CD4-positive, alpha-beta T cell treated with Interleukin-4 for 4 hours (primary cell): ENCODE measurements around the gene ISLR.

Source experiments
- DNase-seq: peaks from one replicate; pipeline ENCODE4 v3.0.0-alpha.2; 2020

The ISLR gene

GRCh38 chr15:74197176-74197965 is 23.9 kb downstream of the ISLR start:
- DNase-seq: no peak

GRCh38 chr15:74199297-74199652 is 25.8 kb downstream of the ISLR start:
- no peak for DNase-seq

- no peak for DNase-seq
Observed at GRCh38 chr15:74200412-74200815, 26.9 kb downstream of the ISLR start.

- DNase-seq: no peak
Observed at GRCh38 chr15:74200871-74201419, 27.4 kb downstream of the ISLR start.

- DNase-seq: no peak
Observed at GRCh38 chr15:74201710-74202420, 28.4 kb downstream of the ISLR start.

- no peak for DNase-seq
Observed at GRCh38 chr15:74202452-74203401, 29.2 kb downstream of the ISLR start, which contains the start of gene STRA6. Gene STRA6 (minus strand): TSS chr15:74202787. CDS start chr15:74202267, 520 bp downstream.

GRCh38 chr15:74203914-74204431 is 30.5 kb downstream of the ISLR start:
- DNase-seq: no peak

- no peak for DNase-seq
Observed at GRCh38 chr15:74205582-74205947, 32.1 kb downstream of the ISLR start.

GRCh38 chr15:74206801-74207281 is 33.3 kb downstream of the ISLR start:
- no peak for DNase-seq

GRCh38 chr15:74207652-74208440 is 34.3 kb downstream of the ISLR start:
- no peak for DNase-seq

GRCh38 chr15:74208496-74208895 is 35.0 kb downstream of the ISLR start:
- no peak for DNase-seq

- no peak for DNase-seq
Observed at GRCh38 chr15:74208901-74209559, 35.5 kb downstream of the ISLR start.

- DNase-seq: no peak
Observed at GRCh38 chr15:74209560-74209958, 36.0 kb downstream of the ISLR start.

- no peak for DNase-seq
Observed at GRCh38 chr15:74209997-74210671, 36.6 kb downstream of the ISLR start.

GRCh38 chr15:74210729-74211128 is 37.2 kb downstream of the ISLR start:
- no peak for DNase-seq

- no peak for DNase-seq
Observed at GRCh38 chr15:74211656-74212055, 38.1 kb downstream of the ISLR start.

- DNase-seq: no peak
Observed at GRCh38 chr15:74212494-74212893, 39.0 kb downstream of the ISLR start.

GRCh38 chr15:74213858-74214284 is 40.4 kb downstream of the ISLR start:
- DNase-seq: no peak

- DNase-seq: no peak
Observed at GRCh38 chr15:74214324-74215021, 41.0 kb downstream of the ISLR start.

GRCh38 chr15:74215958-74216357 is 42.4 kb downstream of the ISLR start:
- no peak for DNase-seq
